ENCODE data around the gene PPP3R2.

DNA sequence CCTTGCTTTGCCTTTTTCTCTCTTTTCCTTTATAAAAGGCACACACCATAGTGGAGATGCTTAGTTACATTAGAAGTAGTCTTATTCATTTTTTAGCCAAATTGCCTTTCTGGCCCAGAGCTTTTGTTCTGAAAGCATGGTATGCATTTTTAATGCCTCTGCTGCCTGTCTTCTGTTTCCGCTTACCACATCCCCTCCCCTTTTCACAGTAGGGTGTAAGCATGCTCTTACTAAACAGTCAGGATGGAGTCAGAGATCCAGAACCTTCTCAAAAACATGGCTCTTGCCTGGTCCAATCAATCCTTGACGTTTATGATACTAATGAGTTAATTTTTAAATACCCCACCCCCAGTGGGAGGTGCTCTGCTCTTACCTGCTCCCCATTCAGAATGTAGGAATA is 22.5 kb downstream of the PPP3R2 start:
- TF ChIP-seq, protein P1, sequence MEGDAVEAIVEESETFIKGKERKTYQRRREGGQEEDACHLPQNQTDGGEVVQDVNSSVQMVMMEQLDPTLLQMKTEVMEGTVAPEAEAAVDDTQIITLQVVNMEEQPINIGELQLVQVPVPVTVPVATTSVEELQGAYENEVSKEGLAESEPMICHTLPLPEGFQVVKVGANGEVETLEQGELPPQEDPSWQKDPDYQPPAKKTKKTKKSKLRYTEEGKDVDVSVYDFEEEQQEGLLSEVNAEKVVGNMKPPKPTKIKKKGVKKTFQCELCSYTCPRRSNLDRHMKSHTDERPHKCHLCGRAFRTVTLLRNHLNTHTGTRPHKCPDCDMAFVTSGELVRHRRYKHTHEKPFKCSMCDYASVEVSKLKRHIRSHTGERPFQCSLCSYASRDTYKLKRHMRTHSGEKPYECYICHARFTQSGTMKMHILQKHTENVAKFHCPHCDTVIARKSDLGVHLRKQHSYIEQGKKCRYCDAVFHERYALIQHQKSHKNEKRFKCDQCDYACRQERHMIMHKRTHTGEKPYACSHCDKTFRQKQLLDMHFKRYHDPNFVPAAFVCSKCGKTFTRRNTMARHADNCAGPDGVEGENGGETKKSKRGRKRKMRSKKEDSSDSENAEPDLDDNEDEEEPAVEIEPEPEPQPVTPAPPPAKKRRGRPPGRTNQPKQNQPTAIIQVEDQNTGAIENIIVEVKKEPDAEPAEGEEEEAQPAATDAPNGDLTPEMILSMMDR (conservative IDR thresholded peaks at IDR 0.05 in 1 of 2, IDR thresholded peaks at IDR 0.05 in 1 of 2; ENCODE audit: extremely low read depth in 1 of 2, insufficient read depth in 1 of 2, low read depth in 1 of 2, low read length in 2 of 2), result no peak
- TF ChIP-seq EZH2 (IDR thresholded peaks at IDR 0.05; ENCODE audit: borderline replicate concordance, low read length), result no peak
